Liver (tissue), 9 donors: Measurements from ENCODE around the gene TEX36. TPM values are rescaled to one million over a fixed set of nuclear protein-coding genes. Genes with fewer than 3 reads are reported as not detected.
"Not testable (repeated sequence)": the region's sequence is repeated elsewhere in the genome, so short reads cannot be mapped to it uniquely, and the experiment has no call there.

Experiments
- DNase-seq: peaks from one replicate; pipeline ENCODE4 v3.0.0-alpha.2; 2017; ENCODE audit warnings: low spot score
- H3K27ac ChIP-seq, 2 donors: one replicate each; pipeline ENCODE4 v1.7.0; 2013; ENCODE audit warnings: inconsistent platforms in 2 of 2, low read length in 2 of 2, control low read depth in 1 of 2, low read depth in 1 of 2, mild to moderate bottlenecking in 1 of 2
- H3K27me3 ChIP-seq, 4 donors: one replicate each; pipeline versions ENCODE4 v1.6.1 to v1.7.0; 2013; ENCODE audit warnings: low read length in 3 of 4, inconsistent platforms in 1 of 4, mild to moderate bottlenecking in 1 of 4, moderate library complexity in 1 of 4; ENCODE audit not compliant: control insufficient read depth in 4 of 4, insufficient read depth in 4 of 4
- H3K36me3 ChIP-seq, 4 donors: one replicate each; pipeline versions ENCODE4 v1.6.1 to v1.7.0; 2013; ENCODE audit warnings: low read length in 3 of 4, mild to moderate bottlenecking in 3 of 4, low read depth in 1 of 4, moderate library complexity in 1 of 4; ENCODE audit not compliant: control insufficient read depth in 4 of 4, insufficient read depth in 3 of 4
- H3K4me1 ChIP-seq, 4 donors: one replicate each; pipeline versions ENCODE4 v1.6.1 to v1.7.0; 2013; ENCODE audit warnings: low read length in 3 of 4, mild to moderate bottlenecking in 3 of 4, moderate library complexity in 1 of 4; ENCODE audit not compliant: control insufficient read depth in 4 of 4, insufficient read depth in 4 of 4
- H3K4me3 ChIP-seq, 3 donors: one replicate each; pipeline versions ENCODE4 v1.6.1 to v1.7.0; 2013; ENCODE audit warnings: low read length in 3 of 3, control low read depth in 1 of 3, low read depth in 1 of 3, mild to moderate bottlenecking in 1 of 3
- H3K9ac ChIP-seq, 2 donors: one replicate each; pipeline ENCODE4 v1.7.0; 2013; ENCODE audit warnings: low read length in 2 of 2, mild to moderate bottlenecking in 2 of 2, moderate library complexity in 2 of 2, control low read depth in 1 of 2, low read depth in 1 of 2
- H3K9me3 ChIP-seq, 4 donors: one replicate each; pipeline versions ENCODE4 v1.6.1 to v1.7.0; 2013; ENCODE audit warnings: low read length in 3 of 4; ENCODE audit not compliant: control insufficient read depth in 4 of 4
- ATF3 ChIP-seq: IDR thresholded peaks from 2 replicates; pipeline ENCODE4 v1.6.1; 2016; ENCODE audit warnings: antibody characterized with exemption
- FOXA1 ChIP-seq: IDR thresholded peaks from 2 replicates; pipeline ENCODE4 v1.6.1; 2016; ENCODE audit warnings: antibody characterized with exemption
- FOXA2 ChIP-seq: IDR thresholded peaks from 2 replicates; pipeline ENCODE4 v1.6.1; 2016; ENCODE audit warnings: antibody characterized with exemption
- GABPA ChIP-seq, 2 donors: IDR thresholded peaks in 1 of 2; conservative IDR thresholded peaks in 1 of 2; 2 replicates each; pipeline ENCODE4 v1.6.1; 2016; ENCODE audit warnings: antibody characterized with exemption in 2 of 2, mild to moderate bottlenecking in 1 of 2, moderate library complexity in 1 of 2
- HNF4A ChIP-seq, 2 donors: conservative IDR thresholded peaks; 2 replicates each; pipeline ENCODE4 v1.6.1; 2016; ENCODE audit warnings: antibody characterized with exemption in 2 of 2, mild to moderate bottlenecking in 2 of 2
- RXRA ChIP-seq, 2 donors: IDR thresholded peaks; 2 replicates each; pipeline ENCODE4 v1.6.1; 2017 to 2018; ENCODE audit warnings: antibody characterized with exemption in 2 of 2, mild to moderate bottlenecking in 1 of 2
- SP1 ChIP-seq: IDR thresholded peaks from 2 replicates; pipeline ENCODE4 v1.6.1; 2018; ENCODE audit warnings: antibody characterized with exemption, mild to moderate bottlenecking
- TAF1 ChIP-seq: conservative IDR thresholded peaks from 2 replicates; pipeline ENCODE4 v1.6.1; 2016; ENCODE audit warnings: antibody characterized with exemption, mild to moderate bottlenecking
- YY1 ChIP-seq: IDR thresholded peaks from 2 replicates; pipeline ENCODE4 v1.6.1; 2016; ENCODE audit warnings: antibody characterized with exemption, mild to moderate bottlenecking
- ZBTB33 ChIP-seq: IDR thresholded peaks from 2 replicates; pipeline ENCODE4 v1.6.1; 2016; ENCODE audit warnings: antibody characterized with exemption
- WGBS: extraction: QIAGEN DNeasy Blood & Tissue Kit; methylation state at CpG from one replicate; pipeline ENCODE4 v1.1.7; 2013; 5-methylcytosine and 5-hydroxymethylcytosine counted together
- polyA plus RNA-seq, 2 donors: library from polyadenylated mRNA; stranded (reverse) in 1 of 2; unstranded in 1 of 2; fragments of 200-250 nt in 1 of 2; fragments of >200 nt in 1 of 2; fragmentation: Nextera tagmentation in 1 of 2; extraction: Ambion mirVana in 1 of 2; gene quantifications; one replicate each; pipeline versions ENCODE4 v1.2.1 to v1.2.3, GENCODE V29; 2013 to 2015
- total RNA-seq, 2 donors: library from RNA; depleted of rRNA; stranded (reverse); fragments of >200 nt; gene quantifications; one replicate each; pipeline ENCODE4 v1.2.3, GENCODE V29; 2014
- TF ChIP-seq, protein P1 (sequence below): IDR thresholded peaks from 2 replicates; pipeline ENCODE4 v1.6.1; 2016; ENCODE audit warnings: antibody characterized with exemption
- TF ChIP-seq, protein P2 (sequence below): fragments of 150-350 bp; IDR thresholded peaks from 2 replicates; pipeline ENCODE4 v1.5.1; 2017; ENCODE audit warnings: improper control_type of control experiment, low read depth, low read length; ENCODE audit not compliant: missing input control
- donor health status: healthy.
- donor health status: healthy.
- donor health status: healthy.
- donor health status: healthy.
- donor health status: healthy.

TEX36 gene
- total and polyA plus RNA-seq, 4 donors = not detected

GRCh38 chr10:125719173-125720001 lies 36.4 kb upstream of the TEX36 start, which contains the start of gene EDRF1 (continued):
- TF ChIP-seq ZBTB33 = peak; percentile 100
- no peak for TF ChIP-seq SP1
- TF ChIP-seq HNF4A (conservative IDR thresholded peaks at IDR 0.05) = peak in 1 of 2 donors; percentile 13

- not testable (repeated sequence) for H3K9ac ChIP-seq, H3K27ac ChIP-seq, H3K36me3 ChIP-seq, H3K4me3 ChIP-seq, DNase-seq, H3K4me1 ChIP-seq, H3K27me3 ChIP-seq
- WGBS = 98% methylated on average over 4 of the region's 4 CpGs
- peaks cover 8 to 32% (median 17%) of the 10 kb centered on the region in 4 donors for H3K9me3 ChIP-seq
These were observed 31.8 kb upstream of the TEX36 start for GRCh38 chr10:125714728-125715127.

- Histone ChIP-seq H3K27ac (no peak overlapping the region), H3K9me3 (peaks cover 8 to 29% (median 17%) of the 10 kb centered on the region in 4 donors), H3K4me1 (no peaks in the 10 kb centered on the region), H3K27me3 (no peaks in the 10 kb centered on the region), H3K36me3 (no peaks in the 10 kb centered on the region), H3K9ac (no peak overlapping the region), H3K4me3 (no peak overlapping the region)
- TF ChIP-seq GABPA (IDR thresholded peaks at IDR 0.05 in 1 of 2, conservative IDR thresholded peaks at IDR 0.05 in 1 of 2) (no peak), FOXA1 (no peak), ATF3 (no peak), TAF1 (no peak), RXRA (IDR thresholded peaks at IDR 0.05) (no peak), SP1 (no peak), YY1 (no peak), FOXA2 (no peak), HNF4A (conservative IDR thresholded peaks at IDR 0.05) (no peak)
- TF ChIP-seq, protein P1, sequence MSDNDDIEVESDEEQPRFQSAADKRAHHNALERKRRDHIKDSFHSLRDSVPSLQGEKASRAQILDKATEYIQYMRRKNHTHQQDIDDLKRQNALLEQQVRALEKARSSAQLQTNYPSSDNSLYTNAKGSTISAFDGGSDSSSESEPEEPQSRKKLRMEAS = no peak
- TF ChIP-seq, protein P2, sequence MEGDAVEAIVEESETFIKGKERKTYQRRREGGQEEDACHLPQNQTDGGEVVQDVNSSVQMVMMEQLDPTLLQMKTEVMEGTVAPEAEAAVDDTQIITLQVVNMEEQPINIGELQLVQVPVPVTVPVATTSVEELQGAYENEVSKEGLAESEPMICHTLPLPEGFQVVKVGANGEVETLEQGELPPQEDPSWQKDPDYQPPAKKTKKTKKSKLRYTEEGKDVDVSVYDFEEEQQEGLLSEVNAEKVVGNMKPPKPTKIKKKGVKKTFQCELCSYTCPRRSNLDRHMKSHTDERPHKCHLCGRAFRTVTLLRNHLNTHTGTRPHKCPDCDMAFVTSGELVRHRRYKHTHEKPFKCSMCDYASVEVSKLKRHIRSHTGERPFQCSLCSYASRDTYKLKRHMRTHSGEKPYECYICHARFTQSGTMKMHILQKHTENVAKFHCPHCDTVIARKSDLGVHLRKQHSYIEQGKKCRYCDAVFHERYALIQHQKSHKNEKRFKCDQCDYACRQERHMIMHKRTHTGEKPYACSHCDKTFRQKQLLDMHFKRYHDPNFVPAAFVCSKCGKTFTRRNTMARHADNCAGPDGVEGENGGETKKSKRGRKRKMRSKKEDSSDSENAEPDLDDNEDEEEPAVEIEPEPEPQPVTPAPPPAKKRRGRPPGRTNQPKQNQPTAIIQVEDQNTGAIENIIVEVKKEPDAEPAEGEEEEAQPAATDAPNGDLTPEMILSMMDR = no peak
- 88% methylated on average over 3 of the region's 3 CpGs for WGBS
- no peak for DNase-seq
These were observed 28.3 kb upstream of the TEX36 start for GRCh38 chr10:125711110-125711750.
